Cardiac muscle cell (in vitro differentiated cells and primary cell): ENCODE results near the gene ARF4. TPM values are rescaled to one million over a fixed set of nuclear protein-coding genes. Genes with fewer than 3 reads are reported as not detected.
"Not testable (repeated sequence)": the region's sequence is repeated elsewhere in the genome, so short reads cannot be mapped to it uniquely, and the experiment has no call there.

Source experiments
- DNase-seq, 2 donors: peaks; one replicate each; pipeline versions ENCODE4 v3.0.0 to v3.0.0-alpha.2; 2010 to 2017; ENCODE audit warnings: low read depth in 1 of 2, low spot score in 1 of 2
- H3K27ac ChIP-seq: fragments of 200-600 bp; sonication (generic); 2 replicates; pipeline ENCODE4 v1.5.1; 2016
- H3K27me3 ChIP-seq: fragments of 200-600 bp; sonication (generic); 2 replicates; pipeline ENCODE4 v1.6.0; 2016; ENCODE audit warnings: control low read depth
- H3K36me3 ChIP-seq: fragments of 200-600 bp; sonication (generic); 2 replicates; pipeline ENCODE4 v1.5.1; 2016; ENCODE audit warnings: control low read depth
- H3K4me1 ChIP-seq: fragments of 200-600 bp; sonication (generic); 2 replicates; pipeline ENCODE4 v1.8.1; 2017; ENCODE audit warnings: low read depth, mild to moderate bottlenecking, mixed run types
- H3K4me3 ChIP-seq: fragments of 200-600 bp; sonication (generic); 2 replicates; pipeline ENCODE4 v1.5.1; 2016; ENCODE audit warnings: mild to moderate bottlenecking
- H3K9me3 ChIP-seq: fragments of 200-600 bp; sonication (generic); 2 replicates; pipeline ENCODE4 v1.5.1; 2017; ENCODE audit warnings: low read depth, mild to moderate bottlenecking, control low read depth
- CTCF ChIP-seq: IDR thresholded peaks from 2 replicates; pipeline ENCODE4 v1.5.1; 2012; ENCODE audit warnings: low read depth, mild to moderate bottlenecking, low read length
- polyA plus RNA-seq: library from polyadenylated mRNA; unstranded; fragments of >200 nt; fragmentation: Nextera tagmentation; extraction: Ambion mirVana; gene quantifications from 2 replicates; pipeline ENCODE4 v1.2.1, GENCODE V29; 2016
- total RNA-seq: library from RNA; depleted of rRNA; stranded (reverse); fragments of >200 nt; gene quantifications from 2 replicates; pipeline ENCODE4 v1.2.3, GENCODE V29; 2016

Gene ARF4
- total and polyA plus RNA-seq, 2 experiments from 2014 or later, result 70.7 to 248 TPM

DNA sequence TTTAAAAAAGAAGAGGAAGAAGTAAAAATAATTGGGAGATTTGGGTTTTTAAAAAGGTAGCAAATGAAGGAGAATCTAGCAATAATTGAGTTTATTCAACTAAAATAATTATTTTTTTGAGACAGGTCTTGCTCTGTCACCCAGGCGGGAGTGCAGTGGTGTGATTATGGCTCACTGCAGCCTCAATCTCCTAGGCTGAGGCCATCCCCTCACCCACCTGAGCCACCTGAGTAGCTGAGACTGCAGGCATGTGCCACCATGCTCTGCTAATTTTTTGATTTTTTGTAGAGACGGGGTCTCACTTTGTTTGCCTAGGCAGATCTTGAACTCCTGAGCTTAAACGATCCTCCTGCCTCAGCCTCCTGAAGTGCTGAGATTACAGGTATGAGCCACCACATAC lies 27.7 kb upstream of the ARF4 start:
- no peak overlapping the region for H3K4me3 ChIP-seq
- DNase-seq, result no peak
- H3K36me3 ChIP-seq, result peaks cover 36% of the 10 kb centered on the region
- no peaks in the 10 kb centered on the region for H3K9me3 ChIP-seq
- no peak for TF ChIP-seq CTCF
- no peaks in the 10 kb centered on the region for H3K27me3 ChIP-seq
- H3K27ac ChIP-seq, result no peak overlapping the region
- H3K4me1 ChIP-seq, result no peaks in the 10 kb centered on the region

DNA sequence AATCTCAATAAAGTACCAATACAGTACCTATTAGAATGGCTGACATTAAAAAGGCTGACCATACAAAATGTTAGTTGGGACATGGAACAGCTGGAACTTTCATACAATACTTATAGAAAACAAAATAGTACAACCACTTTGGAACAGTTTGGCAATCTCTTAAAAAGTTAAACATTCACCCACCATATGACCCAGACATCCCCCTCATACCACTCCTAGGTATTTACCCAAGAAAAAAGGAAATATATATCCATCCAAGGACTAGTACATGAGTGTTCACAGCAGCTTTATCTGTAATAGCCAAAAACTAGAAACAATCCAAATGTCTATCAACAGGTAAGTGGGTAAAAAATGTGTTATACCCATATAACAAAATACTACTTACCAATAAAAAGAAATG lies 25.2 kb upstream of the ARF4 start:
- DNase-seq, result no peak
- no peak for TF ChIP-seq CTCF
- H3K4me1 ChIP-seq, result no peaks in the 10 kb centered on the region

GRCh38 chr3:57617739-57618138 lies 20.6 kb upstream of the ARF4 start:
- H3K27ac ChIP-seq, result no peak overlapping the region
- H3K4me3 ChIP-seq, result no peak overlapping the region
- H3K36me3 ChIP-seq, result peaks cover under 1% of the 10 kb centered on the region
- no peaks in the 10 kb centered on the region for H3K4me1 ChIP-seq
- no peak for DNase-seq
- H3K9me3 ChIP-seq, result no peaks in the 10 kb centered on the region
- no peaks in the 10 kb centered on the region for H3K27me3 ChIP-seq
- no peak for TF ChIP-seq CTCF

More for the DNA sequence above, 25.2 kb upstream of the ARF4 start:
- Histone ChIP-seq H3K36me3 (peaks cover 15% of the 10 kb centered on the region), H3K27me3 (no peaks in the 10 kb centered on the region), H3K27ac (no peak overlapping the region), H3K4me3 (no peak overlapping the region), H3K9me3 (no peaks in the 10 kb centered on the region)

GRCh38 chr3:57616233-57616632 lies 19.1 kb upstream of the ARF4 start:
- DNase-seq, result no peak
- Histone ChIP-seq H3K27me3 (no peaks in the 10 kb centered on the region), H3K4me1 (no peaks in the 10 kb centered on the region), H3K9me3 (no peaks in the 10 kb centered on the region), H3K4me3 (no peak overlapping the region), H3K27ac (no peak overlapping the region), H3K36me3 (no peaks in the 10 kb centered on the region)
- no peak for TF ChIP-seq CTCF

GRCh38 chr3:57611870-57612269 lies 14.7 kb upstream of the ARF4 start:
- H3K4me1 ChIP-seq, DNase-seq, H3K27ac ChIP-seq: not testable (repeated sequence)

GRCh38 chr3:57605683-57606082 lies 8.5 kb upstream of the ARF4 start:
- no peak overlapping the region for H3K27ac ChIP-seq
- no peaks in the 10 kb centered on the region for H3K4me1 ChIP-seq
- TF ChIP-seq CTCF, result no peak
- no peaks in the 10 kb centered on the region for H3K9me3 ChIP-seq
- H3K27me3 ChIP-seq, result no peaks in the 10 kb centered on the region
- H3K36me3 ChIP-seq, result no peaks in the 10 kb centered on the region
- H3K4me3 ChIP-seq, result no peak overlapping the region
- no peak for DNase-seq

More at GRCh38 chr3:57611870-57612269, 14.7 kb upstream of the ARF4 start:
- H3K4me3 ChIP-seq, H3K36me3 ChIP-seq, H3K27me3 ChIP-seq, H3K9me3 ChIP-seq: not testable (repeated sequence)
